GM23338 (cell line): ENCODE results near the gene MESP2. TPM values are rescaled to one million over a fixed set of nuclear protein-coding genes. Genes with fewer than 3 reads are reported as not detected.

Experiments
- ATAC-seq: fragments of 200-7000 bp; cut with Tn5 transposase; 3 replicates; pipeline ENCODE4 v1.9.1; 2020
- DNase-seq: peaks from one replicate; pipeline ENCODE4 v3.0.0-alpha.2; 2015; ENCODE audit warnings: low spot score
- H2AFZ ChIP-seq: fragments of 200-600 bp; sonication (generic); 2 replicates; pipeline ENCODE4 v1.8.0; 2016; ENCODE audit warnings: antibody characterized with exemption, mild to moderate bottlenecking, moderate library complexity
- H3F3A ChIP-seq: fragments of 200-600 bp; sonication (generic); replicated peaks from 2 replicates; pipeline ENCODE4 v1.8.0; 2017; ENCODE audit warnings: antibody characterized with exemption, mixed run types, low read depth
- H3K27ac ChIP-seq: fragments of 200-600 bp; sonication (generic); 2 replicates; pipeline ENCODE4 v1.6.1; 2016; ENCODE audit warnings: low read depth
- H3K27me3 ChIP-seq: fragments of 200-600 bp; sonication (generic); 2 replicates; pipeline ENCODE4 v1.8.0; 2016; ENCODE audit warnings: mild to moderate bottlenecking, mixed run types, moderate library complexity; ENCODE audit not compliant: insufficient read depth
- H3K36me3 ChIP-seq: fragments of 200-600 bp; sonication (generic); 2 replicates; pipeline ENCODE4 v1.8.0; 2016; ENCODE audit warnings: mild to moderate bottlenecking; ENCODE audit not compliant: insufficient read depth
- H3K4me1 ChIP-seq: fragments of 200-600 bp; sonication (generic); 2 replicates; pipeline ENCODE4 v1.8.0; 2016; ENCODE audit warnings: mild to moderate bottlenecking, moderate library complexity; ENCODE audit not compliant: insufficient read depth
- H3K4me2 ChIP-seq: fragments of 200-600 bp; sonication (generic); 2 replicates; pipeline ENCODE4 v1.7.1; 2017; ENCODE audit warnings: mixed run types
- H3K4me3 ChIP-seq: fragments of 200-600 bp; sonication (generic); 2 replicates; pipeline ENCODE4 v1.6.1; 2016; ENCODE audit warnings: mixed run types
- H3K79me2 ChIP-seq: fragments of 200-600 bp; sonication (generic); replicated peaks from 2 replicates; pipeline ENCODE4 v1.8.0; 2017; ENCODE audit warnings: mild to moderate bottlenecking; ENCODE audit not compliant: insufficient read depth
- H3K9me2 ChIP-seq: fragments of 200-600 bp; sonication (generic); 2 replicates; pipeline ENCODE4 v1.8.0; 2017; ENCODE audit not compliant: insufficient read depth
- H4K20me1 ChIP-seq: fragments of 200-600 bp; sonication (generic); replicated peaks from 2 replicates; pipeline ENCODE4 v1.8.0; 2017; ENCODE audit warnings: mild to moderate bottlenecking; ENCODE audit not compliant: insufficient read depth
- H3K27ac Mint-ChIP-seq: 2 replicates; pipeline ENCODE4 v1.8.0; 2020; ENCODE audit warnings: inconsistent platforms, mild to moderate bottlenecking, moderate library complexity, mixed read lengths
- H3K27me3 Mint-ChIP-seq: 3 replicates; pipeline ENCODE4 v1.8.0; 2022; ENCODE audit warnings: low read depth, mild to moderate bottlenecking, moderate library complexity, mixed read lengths, inconsistent platforms; ENCODE audit not compliant: insufficient read depth, poor library complexity
- H3K36me3 Mint-ChIP-seq: 3 replicates; pipeline ENCODE4 v1.8.0; 2021; ENCODE audit warnings: low read depth, mild to moderate bottlenecking, inconsistent platforms, moderate library complexity, mixed read lengths
- H3K4me1 Mint-ChIP-seq: 3 replicates; pipeline ENCODE4 v1.8.0; 2020; ENCODE audit warnings: mild to moderate bottlenecking, inconsistent platforms, mixed read lengths
- H3K4me3 Mint-ChIP-seq: 3 replicates; pipeline ENCODE4 v1.8.0; 2021; ENCODE audit warnings: moderate library complexity, mild to moderate bottlenecking, inconsistent platforms, mixed read lengths
- H3K9me3 Mint-ChIP-seq: 3 replicates; pipeline ENCODE4 v1.8.0; 2020; ENCODE audit warnings: moderate library complexity, mild to moderate bottlenecking, inconsistent platforms, mixed read lengths
- ETS1 ChIP-seq: IDR thresholded peaks from 2 replicates; pipeline ENCODE4 v1.6.1; 2016; ENCODE audit warnings: antibody characterized with exemption
- EZH2 ChIP-seq: fragments of 200-600 bp; sonication (generic); IDR thresholded peaks from one replicate; pipeline ENCODE4 v1.8.0; 2017; ENCODE audit warnings: antibody characterized with exemption, mild to moderate bottlenecking, low read depth; ENCODE audit not compliant: unreplicated experiment
- EZH2phosphoT487 ChIP-seq: fragments of 200-600 bp; sonication (generic); IDR thresholded peaks from one replicate; pipeline ENCODE4 v1.8.1; 2018; ENCODE audit warnings: antibody characterized with exemption; ENCODE audit not compliant: unreplicated experiment
- JUNB ChIP-seq: IDR thresholded peaks from one replicate; pipeline ENCODE4 v1.6.1; 2016; ENCODE audit warnings: antibody characterized with exemption; ENCODE audit not compliant: unreplicated experiment
- NANOG ChIP-seq: IDR thresholded peaks from 2 replicates; pipeline ENCODE4 v1.6.1; 2016; ENCODE audit warnings: antibody characterized with exemption, borderline replicate concordance
- POLR2AphosphoS5 ChIP-seq: IDR thresholded peaks from 2 replicates; pipeline ENCODE4 v1.6.1; 2016; ENCODE audit warnings: antibody characterized with exemption, low read depth
- REST ChIP-seq: IDR thresholded peaks from one replicate; pipeline ENCODE4 v1.6.1; 2018; ENCODE audit warnings: antibody characterized with exemption; ENCODE audit not compliant: unreplicated experiment
- ZNF114 ChIP-seq: fragments of 250-450 bp; sonication (Bioruptor Pico); IDR thresholded peaks from 2 replicates; pipeline ENCODE4 v1.5.0; 2020; ENCODE audit warnings: mild to moderate bottlenecking, moderate library complexity
- ZNF462 ChIP-seq: fragments of 250-450 bp; sonication (Bioruptor Pico); IDR thresholded peaks from 2 replicates; pipeline ENCODE4 v1.5.0; 2020; ENCODE audit warnings: mild to moderate bottlenecking, moderate library complexity
- polyA plus RNA-seq: library from polyadenylated mRNA; unstranded; fragments of >200 nt; fragmentation: Nextera tagmentation; extraction: Ambion mirVana; gene quantifications from 2 replicates; pipeline ENCODE4 v1.2.1, GENCODE V29; 2016
- total RNA-seq: library from RNA; depleted of rRNA; stranded (reverse); fragments of >200 nt; shearing (Covaris generic); gene quantifications from 2 replicates; pipeline ENCODE4 v1.2.3, GENCODE V29; 2014

Gene MESP2
- total and polyA plus RNA-seq, 2 experiments from 2014 or later, result 0.24 to 1.3 TPM

- H3K4me3 ChIP-seq, result no peak overlapping the region
- no peaks in the 10 kb centered on the region for H3K79me2 ChIP-seq
- H4K20me1 ChIP-seq, result no peaks in the 10 kb centered on the region
- H3K4me2 ChIP-seq, result no peak overlapping the region
- no peaks in the 10 kb centered on the region for H3F3A ChIP-seq
- no peaks in the 10 kb centered on the region for H3K27me3 ChIP-seq
- ATAC-seq (peak; percentile 63), DNase-seq (no peak)
- no peaks in the 10 kb centered on the region for H3K4me1 ChIP-seq
- no peak overlapping the region for H3K27ac ChIP-seq
- H3K36me3 Mint-ChIP-seq, result no peaks in the 10 kb centered on the region
- H3K36me3 ChIP-seq, result no peaks in the 10 kb centered on the region
- H3K9me2 ChIP-seq, result no peaks in the 10 kb centered on the region
- H2AFZ ChIP-seq, result no peak overlapping the region
- no peaks in the 10 kb centered on the region; the same call in 2 of the 3 replicates for H3K4me1 Mint-ChIP-seq
- no peak overlapping the region for H3K27ac Mint-ChIP-seq
- H3K27me3 Mint-ChIP-seq, result peaks cover 2% of the 10 kb centered on the region
- no peaks in the 10 kb centered on the region for H3K9me3 Mint-ChIP-seq
- TF ChIP-seq ZNF462 (CRISPR knock-in tag) (no peak), ZNF114 (no peak), ETS1 (no peak), POLR2AphosphoS5 (no peak), REST (no peak), EZH2 (no peak), EZH2phosphoT487 (no peak), JUNB (no peak), NANOG (no peak)
- H3K4me3 Mint-ChIP-seq, result no peak overlapping the region
Observed at GRCh38 chr15:89767411-89767915, 8.7 kb upstream of the MESP2 start.
